Activated naive CD4-positive, alpha-beta T cell treated with anti-CD3 and anti-CD28 coated beads, Interleukin-2, amount 50 U/mL, for 16 hours (primary cell): ENCODE measurements around the gene DPYD.

Experiments
- DNase-seq: peaks from one replicate; pipeline ENCODE4 v3.0.0-alpha.2; 2020

The DPYD gene

GRCh38 chr1:97071173-97071572, 849.7 kb downstream of the DPYD start:
- DNase-seq = no peak

DNA sequence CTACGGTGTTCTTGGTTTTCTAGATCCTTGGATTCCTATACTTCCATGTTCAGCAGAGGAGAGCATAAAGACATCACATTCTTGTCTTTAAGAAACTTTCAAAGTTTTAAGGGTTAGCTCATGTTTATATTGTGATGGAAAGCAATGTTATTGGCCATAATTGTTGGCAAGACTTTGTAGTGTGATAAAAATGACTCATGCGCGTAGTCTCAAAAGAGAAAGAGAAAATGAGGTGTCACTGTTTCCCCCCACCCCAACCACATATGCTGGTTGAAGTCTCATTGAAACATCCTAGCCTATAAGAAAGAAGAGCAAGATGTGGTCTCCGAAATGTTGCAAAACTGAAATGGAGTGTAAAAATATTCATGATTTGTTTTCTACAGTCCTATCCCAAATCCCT, 850.5 kb downstream of the DPYD start:
- no peak for DNase-seq

GRCh38 chr1:97069312-97069711, 851.5 kb downstream of the DPYD start:
- DNase-seq = no peak

GRCh38 chr1:97066860-97067259, 854.0 kb downstream of the DPYD start:
- no peak for DNase-seq

GRCh38 chr1:97063532-97063931, 857.3 kb downstream of the DPYD start:
- no peak for DNase-seq

DNA sequence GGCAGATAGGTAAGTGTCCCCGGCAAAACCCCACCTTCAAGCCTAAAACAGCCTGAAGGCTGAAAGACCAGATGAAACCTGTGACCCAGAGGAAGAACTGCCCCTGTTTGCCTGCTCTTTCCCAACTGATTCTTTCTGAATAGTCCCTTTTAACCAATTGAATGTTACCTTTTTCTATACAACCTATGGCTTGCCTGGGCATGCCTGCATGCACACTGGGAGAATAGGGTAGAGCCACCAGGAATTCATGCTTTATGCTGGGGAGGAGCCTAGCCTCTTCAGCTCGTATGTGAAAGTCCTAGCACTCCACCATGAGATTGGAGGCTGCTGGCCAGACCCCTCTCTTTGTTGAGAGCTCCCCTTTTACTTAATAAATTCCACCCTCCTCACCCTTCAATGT, 859.2 kb downstream of the DPYD start:
- no peak for DNase-seq

GRCh38 chr1:97056386-97056785, 864.4 kb downstream of the DPYD start:
- no peak for DNase-seq

DNA sequence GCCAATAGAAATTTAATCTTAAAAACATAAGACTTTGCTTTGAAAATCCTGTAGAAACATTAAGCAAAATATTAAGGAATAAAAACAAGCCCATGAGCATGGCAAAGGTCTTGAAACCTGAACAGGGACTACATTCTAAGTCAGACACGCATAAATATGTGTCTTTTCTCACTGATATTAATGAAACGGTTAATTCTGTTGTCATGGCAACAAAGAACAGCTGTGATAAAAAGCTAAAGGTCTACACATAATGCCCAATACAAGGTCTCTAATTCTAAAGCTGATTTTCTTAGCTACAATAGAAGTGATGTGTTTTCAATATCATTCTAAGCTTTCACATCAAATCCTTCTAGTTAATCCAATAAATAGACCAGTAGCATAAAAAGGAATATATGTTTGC, 867.6 kb downstream of the DPYD start:
- DNase-seq = no peak

- no peak for DNase-seq
These were observed 869.0 kb downstream of the DPYD start for GRCh38 chr1:97051823-97052222.

DNA sequence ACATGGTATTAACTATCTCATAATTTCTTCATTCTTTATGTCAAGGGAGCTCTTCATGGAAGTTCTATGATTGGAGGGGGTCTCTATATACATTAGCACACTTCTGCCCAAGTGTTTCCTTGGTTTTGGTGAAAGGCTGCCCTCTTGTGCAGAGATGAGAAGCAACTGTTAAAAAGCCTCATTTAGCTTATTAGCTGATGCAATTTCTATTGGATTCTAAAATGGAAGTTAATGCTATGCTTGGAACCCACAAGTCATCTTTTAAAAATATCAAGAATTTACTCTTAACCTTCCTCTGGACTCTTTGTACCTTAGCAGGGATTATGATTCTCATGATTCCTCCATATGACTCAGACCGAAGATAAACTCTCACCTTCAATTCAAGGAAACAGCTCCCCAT, 870.3 kb downstream of the DPYD start:
- DNase-seq = no peak

- no peak for DNase-seq
These were observed 873.4 kb downstream of the DPYD start for GRCh38 chr1:97047421-97047793.

- no peak for DNase-seq
These were observed 873.9 kb downstream of the DPYD start for GRCh38 chr1:97046765-97047420.

- no peak for DNase-seq
These were observed 876.6 kb downstream of the DPYD start for GRCh38 chr1:97044159-97044760.

DNA sequence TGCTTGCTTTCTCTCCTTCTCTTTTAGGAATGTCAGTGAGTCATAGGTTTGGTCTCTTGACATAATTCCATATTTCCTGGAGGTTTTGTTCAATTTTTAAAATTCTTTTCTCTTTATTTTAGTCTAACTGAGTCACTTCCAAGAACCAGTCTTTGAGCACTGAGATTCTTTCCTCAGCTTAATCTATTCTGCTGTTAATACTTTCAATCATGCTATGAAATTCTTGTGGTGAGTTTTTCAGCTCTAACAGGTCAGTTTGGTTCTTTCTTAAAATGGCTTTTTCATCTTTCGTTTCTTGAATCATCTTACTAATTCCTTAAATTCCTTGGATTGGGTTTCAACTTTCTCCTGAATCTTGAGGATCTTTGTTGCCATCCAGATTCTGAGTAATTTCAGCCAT, 878.3 kb downstream of the DPYD start:
- no peak for DNase-seq

GRCh38 chr1:97041026-97041425, 879.8 kb downstream of the DPYD start:
- DNase-seq = no peak

DNA sequence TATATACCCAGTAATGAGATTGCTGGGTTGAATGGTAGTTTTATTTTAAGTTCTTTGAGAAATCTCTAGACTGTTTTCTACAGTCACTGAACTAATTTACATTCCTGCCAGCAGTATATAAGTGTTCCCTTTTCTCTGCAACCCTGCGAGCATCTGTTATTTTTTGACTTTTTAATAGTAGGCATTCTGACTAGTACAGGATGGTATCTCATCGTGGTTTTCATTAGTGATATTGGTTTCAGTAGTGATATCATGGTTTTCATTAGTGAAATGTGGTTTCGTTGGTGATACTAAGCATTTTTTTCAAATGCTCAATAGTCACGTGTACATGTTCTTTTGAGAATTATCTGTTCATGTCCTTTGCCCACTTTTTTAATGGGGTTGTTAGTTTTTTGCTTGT, 882.4 kb downstream of the DPYD start:
- DNase-seq = no peak

DNA sequence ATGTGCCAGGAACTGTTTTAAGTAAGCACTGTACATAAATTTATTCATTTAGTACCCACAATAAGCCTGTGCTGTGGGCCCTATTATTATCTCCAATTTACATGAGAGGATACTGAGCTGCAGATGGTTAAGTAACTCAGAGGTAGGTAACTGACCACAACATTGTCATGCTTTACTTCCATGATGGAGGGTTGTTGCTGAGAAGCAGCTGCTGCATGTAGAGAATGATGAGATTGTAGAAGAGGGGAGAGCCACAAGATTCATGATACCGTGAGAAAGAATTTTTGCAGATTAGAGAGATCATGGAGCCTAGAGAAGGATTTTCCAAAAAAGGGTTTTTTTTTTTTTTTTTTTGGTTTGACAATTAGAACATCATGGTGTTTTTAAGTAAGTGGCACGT, 886.2 kb downstream of the DPYD start:
- DNase-seq = no peak

DNA sequence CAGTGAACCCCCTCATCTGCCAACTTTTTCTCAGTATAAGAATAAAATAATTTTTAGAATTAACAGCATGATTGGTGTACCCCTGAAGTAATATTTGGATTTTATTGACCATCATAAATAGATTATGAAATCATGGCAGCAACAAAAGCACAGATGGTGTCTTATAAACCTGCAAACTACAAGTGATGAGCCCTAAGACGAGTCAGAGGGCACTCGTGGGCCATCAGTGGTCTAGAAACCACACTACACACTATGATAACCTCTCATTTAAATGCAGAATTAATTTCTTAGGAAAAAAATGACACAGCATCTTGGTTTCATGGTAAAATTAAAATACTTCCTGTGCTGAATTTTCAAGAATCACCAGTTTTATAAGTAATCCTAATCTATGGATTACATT, 886.9 kb downstream of the DPYD start:
- no peak for DNase-seq
